GM12878 (cell line): ENCODE data around the gene SERP1. TPM values are rescaled to one million over a fixed set of nuclear protein-coding genes. Genes with fewer than 3 reads are reported as not detected.

Experiments
- BACH1 ChIP-seq: fragments of 450-650 bp; IDR thresholded peaks from 2 replicates; pipeline ENCODE4 v1.6.1; 2017; ENCODE audit warnings: mild to moderate bottlenecking, borderline replicate concordance
- CREB1 ChIP-seq: IDR thresholded peaks from 2 replicates; pipeline ENCODE4 v1.6.1; 2012; ENCODE audit warnings: low read depth, mild to moderate bottlenecking, inconsistent platforms
- E2F4 ChIP-seq: IDR thresholded peaks from 2 replicates; pipeline ENCODE4 v1.6.1; 2012; ENCODE audit warnings: low read depth, low read length, improper control_type of control experiment
- EED ChIP-seq: sonication (generic); IDR thresholded peaks from 2 replicates; pipeline ENCODE4 v1.6.1; 2016; ENCODE audit warnings: antibody characterized with exemption, low read depth
- EP300 ChIP-seq, 2 experiments: fragments of 150-350 bp in 1 of 2; IDR thresholded peaks; 2 replicates each; pipeline ENCODE4 v1.6.1; 2011 to 2012; ENCODE audit warnings: low read depth in 2 of 2, low read length in 2 of 2, borderline replicate concordance in 1 of 2, improper control_type of control experiment in 1 of 2, inconsistent platforms in 1 of 2; ENCODE audit not compliant: control insufficient read depth in 1 of 2
- ESRRA ChIP-seq: IDR thresholded peaks from 2 replicates; pipeline ENCODE4 v1.6.1; 2012; ENCODE audit warnings: mild to moderate bottlenecking, low read length, improper control_type of control experiment
- HDAC2 ChIP-seq: fragments of 200-600 bp; sonication (generic); IDR thresholded peaks from 2 replicates; pipeline ENCODE4 v1.6.1; 2017
- JUND ChIP-seq: IDR thresholded peaks from 2 replicates; pipeline ENCODE4 v1.6.1; 2012; ENCODE audit warnings: low read depth, mild to moderate bottlenecking, low read length, improper control_type of control experiment, moderate library complexity
- KAT2A ChIP-seq: conservative IDR thresholded peaks from 2 replicates; pipeline ENCODE4 v1.6.1; 2011; ENCODE audit warnings: low read depth, low read length; ENCODE audit not compliant: control insufficient read depth
- MTA2 ChIP-seq: fragments of 450-650 bp; IDR thresholded peaks from 2 replicates; pipeline ENCODE4 v1.6.1; 2016; ENCODE audit warnings: low read depth, mild to moderate bottlenecking, moderate library complexity
- NFIC ChIP-seq: IDR thresholded peaks from 2 replicates; pipeline ENCODE4 v1.6.1; 2012; ENCODE audit warnings: low read depth, mild to moderate bottlenecking, inconsistent platforms, low read length, moderate library complexity
- NFYB ChIP-seq: IDR thresholded peaks from 2 replicates; pipeline ENCODE4 v1.6.1; 2011; ENCODE audit warnings: low read depth, mild to moderate bottlenecking, low read length, improper control_type of control experiment, moderate library complexity; ENCODE audit not compliant: insufficient read depth
- NR2C1 ChIP-seq: fragments of 450-650 bp; IDR thresholded peaks from 2 replicates; pipeline ENCODE4 v1.6.1; 2017; ENCODE audit warnings: antibody characterized with exemption, mild to moderate bottlenecking, moderate library complexity
- RB1 ChIP-seq: fragments of 450-650 bp; formaldehyde crosslinking; IDR thresholded peaks from 2 replicates; pipeline ENCODE4 v1.6.1; 2017; ENCODE audit warnings: mild to moderate bottlenecking, borderline replicate concordance
- REST ChIP-seq: IDR thresholded peaks from 2 replicates; pipeline ENCODE4 v1.6.1; 2012; ENCODE audit warnings: mild to moderate bottlenecking, low read depth, low read length
- RUNX3 ChIP-seq: IDR thresholded peaks from 2 replicates; pipeline ENCODE4 v1.6.1; 2012; ENCODE audit warnings: low read length, inconsistent platforms
- SREBF1 ChIP-seq: IDR thresholded peaks from 2 replicates; pipeline ENCODE4 v1.6.1; 2012; ENCODE audit warnings: mild to moderate bottlenecking, low read length
- STAT3 ChIP-seq: IDR thresholded peaks from 2 replicates; pipeline ENCODE4 v1.6.1; 2011; ENCODE audit warnings: low read depth, low read length, improper control_type of control experiment
- WRNIP1 ChIP-seq: IDR thresholded peaks from 2 replicates; pipeline ENCODE4 v1.6.1; 2011; ENCODE audit warnings: low read depth, low read length, improper control_type of control experiment, borderline replicate concordance
- ZBTB40 ChIP-seq: fragments of 450-650 bp; IDR thresholded peaks from 2 replicates; pipeline ENCODE4 v1.6.1; 2016; ENCODE audit warnings: mild to moderate bottlenecking, moderate library complexity, borderline replicate concordance
- polyA plus RNA-seq, 11 experiments: library from polyadenylated mRNA; depleted of rRNA in 4 of 11; unstranded in 6 of 11; stranded (reverse) in 5 of 11; fragments of >200 nt; fragmentation: Nextera tagmentation in 4 of 11; fragmentation: Illumina TruSeq in 1 of 11; extraction: Ambion mirVana in 4 of 11; extraction: Trizol in 1 of 11; gene quantifications; 1 replicate in 1 of 11; 2 replicates in 10 of 11; pipeline versions ENCODE4 v1.2.1 to v1.2.3, GENCODE V29; 2011 to 2016; ENCODE audit warnings: inconsistent platforms in 2 of 11, missing spikeins in 2 of 11, low read depth in 1 of 11
- total RNA-seq, 4 experiments: library from RNA; depleted of rRNA in 3 of 4; stranded (reverse); fragments of >200 nt in 3 of 4; fragmentation: Illumina TruSeq in 1 of 4; extraction: Trizol in 1 of 4; gene quantifications; 2 replicates each; pipeline versions ENCODE4 v1.2.1 to v1.2.3, GENCODE V29; 2013 to 2021

The SERP1 gene
- total and polyA plus RNA-seq, 10 of the 15 experiments (the other 5 are each of a cell fraction or from before 2014, with no cell fraction given): 31.1 to 242 (median 87.0) TPM

DNA sequence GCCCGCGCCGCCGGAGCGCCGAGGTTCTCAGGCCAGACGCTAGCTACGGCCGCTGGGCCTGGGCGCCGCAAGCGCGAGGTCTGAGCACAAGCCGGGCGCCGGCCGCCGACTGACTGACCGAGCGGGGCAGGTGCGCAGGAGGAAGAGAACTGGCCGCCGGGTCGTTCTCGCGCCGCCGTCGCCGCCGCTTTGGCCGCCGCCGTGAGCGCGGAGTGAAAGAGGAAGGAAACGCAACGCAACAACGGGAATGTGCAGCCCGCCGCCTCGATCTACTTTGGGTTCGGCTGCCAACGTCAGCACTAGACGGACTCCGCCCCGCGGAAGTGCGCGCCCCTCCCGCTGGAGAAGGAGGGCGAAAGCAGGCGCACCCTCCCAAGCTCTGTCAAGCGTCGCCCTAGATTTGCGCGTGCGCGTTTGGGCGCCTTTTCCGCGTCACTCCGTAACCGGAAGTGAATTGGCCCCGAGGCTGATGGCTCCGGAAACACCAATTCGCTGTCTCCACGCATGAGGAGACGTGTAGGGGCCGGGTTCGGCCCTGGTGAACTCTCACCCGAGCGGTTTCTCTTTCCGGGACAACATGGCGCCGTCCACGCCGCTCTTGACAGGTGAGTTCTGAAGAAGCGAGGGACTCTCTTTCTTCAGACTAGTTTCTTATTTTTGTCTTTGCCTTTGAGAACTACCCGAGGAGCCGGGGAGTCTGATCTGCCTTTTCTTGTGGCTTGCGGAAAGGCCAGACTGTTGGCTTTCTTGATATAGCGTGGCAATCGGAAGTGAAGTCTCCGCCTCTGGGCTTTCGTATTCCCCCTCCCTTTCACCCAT, at the start of gene SERP1, which contains the start of gene EIF2A (continued):
- TF ChIP-seq NFIC (no peak; the same call in 1 of the 2 replicates), EED (peak; percentile 50; the same call in 1 of the 2 replicates), SREBF1 (peak; percentile 63; the same call in 1 of the 2 replicates), MTA2 (peak; percentile 94), E2F4 (no peak), EP300 (IDR thresholded peaks at IDR 0.05; ENCODE audit: borderline replicate concordance in 1 of 2, control insufficient read depth in 1 of 2, low read depth in 2 of 2, low read length in 2 of 2) (peak in 1 of 2 experiments; percentile 44; a peak in 1 of 4 replicates), CREB1 (peak; percentile 99), NR2C1 (peak; percentile 99), KAT2A (no peak), RB1 (peak; percentile 80; the same call in 1 of the 2 replicates), STAT3 (0 out of 2 replicates have a peak, but pooled peaks have one; percentile 68), ESRRA (no peak), HDAC2 (no peak), BACH1 (peak; percentile 86), NFYB (no peak), RUNX3 (peak; percentile 72; the same call in 1 of the 2 replicates), ZBTB40 (peak; percentile 98), WRNIP1 (no peak), JUND (0 out of 2 replicates have a peak, but pooled peaks have one; percentile 6), REST (peak; percentile 38)
